Measurements from ENCODE around the gene FYB2. TPM values are rescaled to one million over a fixed set of nuclear protein-coding genes. Genes with fewer than 3 reads are reported as not detected.

The FYB2 gene
- total and polyA plus RNA-seq, 10 of the 15 experiments (the other 5 are each of a cell fraction or from before 2014, with no cell fraction given), result 0.04 to 0.16 (median 0.05) TPM; not detected in 4

GRCh38 chr1:56676571-56677035, 142.6 kb downstream of the FYB2 start:
- ChIA-PET RAD21 (ENCODE audit: unreplicated experiment) (no interaction called here), POLR2A (no interaction called here), CTCF (no interaction called here), SMC1A (ENCODE audit: uncharacterized antibody, unreplicated experiment) (interaction anchor here (1.2 kb wide), 1 partner anchor 14 kb away, joined by 3 read pairs; no protein-coding TSS in a partner anchor)
- Histone ChIP-seq H3K4me2 (ENCODE audit: control insufficient read depth, insufficient read depth) (no peak overlapping the region), H4K20me1 (ENCODE audit: control insufficient read depth, insufficient read depth) (no peaks in the 10 kb centered on the region), H3K27ac (ENCODE audit: control insufficient read depth, insufficient read depth) (no peak overlapping the region), H3K4me3 (no peak overlapping the region), H3K36me3 (ENCODE audit: control insufficient read depth in 2 of 2, insufficient read depth in 2 of 2, low read length in 1 of 2) (no peaks in the 10 kb centered on the region), H3K79me2 (ENCODE audit: control insufficient read depth, insufficient read depth, low read length) (no peaks in the 10 kb centered on the region), H3K9ac (ENCODE audit: control insufficient read depth, insufficient read depth, low read length) (no peak overlapping the region), H3K27me3 (replicated peaks in 1 of 2; ENCODE audit: control insufficient read depth in 2 of 2, insufficient read depth in 2 of 2, low read length in 1 of 2) (no peaks in the 10 kb centered on the region; a peak in 1 of 4 replicates), H3K4me1 (ENCODE audit: control insufficient read depth, insufficient read depth, low read length) (no peaks in the 10 kb centered on the region), H2AFZ (ENCODE audit: control insufficient read depth, low read depth, low read length) (no peak overlapping the region), H3K9me3 (replicated peaks; ENCODE audit: control insufficient read depth, insufficient read depth, low read length) (no peaks in the 10 kb centered on the region)
- DNase-seq (ENCODE audit: low read depth, low spot score) (no peak), ATAC-seq (no peak), FAIRE-seq (no peak)
- intact Hi-C loops (cut with micrococcal nuclease; ENCODE audit: unreplicated experiment) (no loop called here), in situ Hi-C loops (cut with MboI) (no loop called here)
- BruUV-seq (replicated peaks), result no TSS peak
- WGBS (ENCODE audit: insufficient coverage, insufficient replicate concordance, low lambda C conversion rate, missing lambda C conversion rate), result 75% methylated on average over 2 of the region's 2 CpGs
- TF ChIP-seq SREBF2 (IDR thresholded peaks at IDR 0.05; ENCODE audit: low read length), result no peak
- TF ChIP-seq, protein P1, sequence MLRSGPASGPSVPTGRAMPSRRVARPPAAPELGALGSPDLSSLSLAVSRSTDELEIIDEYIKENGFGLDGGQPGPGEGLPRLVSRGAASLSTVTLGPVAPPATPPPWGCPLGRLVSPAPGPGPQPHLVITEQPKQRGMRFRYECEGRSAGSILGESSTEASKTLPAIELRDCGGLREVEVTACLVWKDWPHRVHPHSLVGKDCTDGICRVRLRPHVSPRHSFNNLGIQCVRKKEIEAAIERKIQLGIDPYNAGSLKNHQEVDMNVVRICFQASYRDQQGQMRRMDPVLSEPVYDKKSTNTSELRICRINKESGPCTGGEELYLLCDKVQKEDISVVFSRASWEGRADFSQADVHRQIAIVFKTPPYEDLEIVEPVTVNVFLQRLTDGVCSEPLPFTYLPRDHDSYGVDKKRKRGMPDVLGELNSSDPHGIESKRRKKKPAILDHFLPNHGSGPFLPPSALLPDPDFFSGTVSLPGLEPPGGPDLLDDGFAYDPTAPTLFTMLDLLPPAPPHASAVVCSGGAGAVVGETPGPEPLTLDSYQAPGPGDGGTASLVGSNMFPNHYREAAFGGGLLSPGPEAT (IDR thresholded peaks at IDR 0.05; ENCODE audit: low read depth), result no peak
- TF ChIP-seq IKZF1 (conservative IDR thresholded peaks at IDR 0.05), result no peak
- TF ChIP-seq, protein P2, sequence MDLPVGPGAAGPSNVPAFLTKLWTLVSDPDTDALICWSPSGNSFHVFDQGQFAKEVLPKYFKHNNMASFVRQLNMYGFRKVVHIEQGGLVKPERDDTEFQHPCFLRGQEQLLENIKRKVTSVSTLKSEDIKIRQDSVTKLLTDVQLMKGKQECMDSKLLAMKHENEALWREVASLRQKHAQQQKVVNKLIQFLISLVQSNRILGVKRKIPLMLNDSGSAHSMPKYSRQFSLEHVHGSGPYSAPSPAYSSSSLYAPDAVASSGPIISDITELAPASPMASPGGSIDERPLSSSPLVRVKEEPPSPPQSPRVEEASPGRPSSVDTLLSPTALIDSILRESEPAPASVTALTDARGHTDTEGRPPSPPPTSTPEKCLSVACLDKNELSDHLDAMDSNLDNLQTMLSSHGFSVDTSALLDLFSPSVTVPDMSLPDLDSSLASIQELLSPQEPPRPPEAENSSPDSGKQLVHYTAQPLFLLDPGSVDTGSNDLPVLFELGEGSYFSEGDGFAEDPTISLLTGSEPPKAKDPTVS (IDR thresholded peaks at IDR 0.05; ENCODE audit: low read depth, low read length), result no peak
- TF ChIP-seq, protein P3, sequence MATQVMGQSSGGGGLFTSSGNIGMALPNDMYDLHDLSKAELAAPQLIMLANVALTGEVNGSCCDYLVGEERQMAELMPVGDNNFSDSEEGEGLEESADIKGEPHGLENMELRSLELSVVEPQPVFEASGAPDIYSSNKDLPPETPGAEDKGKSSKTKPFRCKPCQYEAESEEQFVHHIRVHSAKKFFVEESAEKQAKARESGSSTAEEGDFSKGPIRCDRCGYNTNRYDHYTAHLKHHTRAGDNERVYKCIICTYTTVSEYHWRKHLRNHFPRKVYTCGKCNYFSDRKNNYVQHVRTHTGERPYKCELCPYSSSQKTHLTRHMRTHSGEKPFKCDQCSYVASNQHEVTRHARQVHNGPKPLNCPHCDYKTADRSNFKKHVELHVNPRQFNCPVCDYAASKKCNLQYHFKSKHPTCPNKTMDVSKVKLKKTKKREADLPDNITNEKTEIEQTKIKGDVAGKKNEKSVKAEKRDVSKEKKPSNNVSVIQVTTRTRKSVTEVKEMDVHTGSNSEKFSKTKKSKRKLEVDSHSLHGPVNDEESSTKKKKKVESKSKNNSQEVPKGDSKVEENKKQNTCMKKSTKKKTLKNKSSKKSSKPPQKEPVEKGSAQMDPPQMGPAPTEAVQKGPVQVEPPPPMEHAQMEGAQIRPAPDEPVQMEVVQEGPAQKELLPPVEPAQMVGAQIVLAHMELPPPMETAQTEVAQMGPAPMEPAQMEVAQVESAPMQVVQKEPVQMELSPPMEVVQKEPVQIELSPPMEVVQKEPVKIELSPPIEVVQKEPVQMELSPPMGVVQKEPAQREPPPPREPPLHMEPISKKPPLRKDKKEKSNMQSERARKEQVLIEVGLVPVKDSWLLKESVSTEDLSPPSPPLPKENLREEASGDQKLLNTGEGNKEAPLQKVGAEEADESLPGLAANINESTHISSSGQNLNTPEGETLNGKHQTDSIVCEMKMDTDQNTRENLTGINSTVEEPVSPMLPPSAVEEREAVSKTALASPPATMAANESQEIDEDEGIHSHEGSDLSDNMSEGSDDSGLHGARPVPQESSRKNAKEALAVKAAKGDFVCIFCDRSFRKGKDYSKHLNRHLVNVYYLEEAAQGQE (IDR thresholded peaks at IDR 0.05; ENCODE audit: low read depth, low read length), result no peak
- TF ChIP-seq ZBTB11 (CRISPR knock-in tag; IDR thresholded peaks at IDR 0.05), result no peak
- TF ChIP-seq POLR2A (IDR thresholded peaks at IDR 0.05; ENCODE audit: low read depth, low read length), result no peak
- no peak for TF ChIP-seq NKRF (conservative IDR thresholded peaks at IDR 0.05)
- TF ChIP-seq TAF1 (IDR thresholded peaks at IDR 0.05; ENCODE audit: borderline replicate concordance, low read depth, low read length), result no peak
- no peak for TF ChIP-seq RUNX3 (IDR thresholded peaks at IDR 0.05; ENCODE audit: low read length)
- TF ChIP-seq BHLHE40 (IDR thresholded peaks at IDR 0.05; ENCODE audit: borderline replicate concordance in 1 of 2, low read depth in 2 of 2, low read length in 1 of 2), result no peak
- no peak for TF ChIP-seq MTA2 (IDR thresholded peaks at IDR 0.05; ENCODE audit: low read depth)
- no peak for TF ChIP-seq LARP7 (IDR thresholded peaks at IDR 0.05)

All from GM12878 (cell line).